ENCODE measurements around the gene ESYT2.

DNA sequence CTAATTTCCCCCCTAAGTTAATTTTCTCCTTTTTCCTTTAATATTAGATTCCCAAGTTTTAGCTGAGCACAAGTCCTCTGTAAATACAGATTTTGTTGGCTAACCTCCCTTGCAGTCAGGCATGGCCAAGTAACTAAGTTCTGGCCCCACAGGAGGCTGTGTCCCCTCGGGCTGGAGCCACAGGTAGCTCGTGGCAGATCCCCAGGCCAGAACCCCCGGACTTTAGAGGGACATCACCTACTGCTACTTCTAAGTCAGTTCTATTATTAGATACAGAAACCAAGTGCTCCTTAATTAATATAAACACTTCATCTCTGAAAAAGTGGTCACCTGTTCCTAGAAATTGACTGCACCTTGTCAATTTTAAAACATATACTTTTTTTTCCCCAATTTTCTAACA, 78.6 kb downstream of the ESYT2 start:
- TF ChIP-seq, protein P1, sequence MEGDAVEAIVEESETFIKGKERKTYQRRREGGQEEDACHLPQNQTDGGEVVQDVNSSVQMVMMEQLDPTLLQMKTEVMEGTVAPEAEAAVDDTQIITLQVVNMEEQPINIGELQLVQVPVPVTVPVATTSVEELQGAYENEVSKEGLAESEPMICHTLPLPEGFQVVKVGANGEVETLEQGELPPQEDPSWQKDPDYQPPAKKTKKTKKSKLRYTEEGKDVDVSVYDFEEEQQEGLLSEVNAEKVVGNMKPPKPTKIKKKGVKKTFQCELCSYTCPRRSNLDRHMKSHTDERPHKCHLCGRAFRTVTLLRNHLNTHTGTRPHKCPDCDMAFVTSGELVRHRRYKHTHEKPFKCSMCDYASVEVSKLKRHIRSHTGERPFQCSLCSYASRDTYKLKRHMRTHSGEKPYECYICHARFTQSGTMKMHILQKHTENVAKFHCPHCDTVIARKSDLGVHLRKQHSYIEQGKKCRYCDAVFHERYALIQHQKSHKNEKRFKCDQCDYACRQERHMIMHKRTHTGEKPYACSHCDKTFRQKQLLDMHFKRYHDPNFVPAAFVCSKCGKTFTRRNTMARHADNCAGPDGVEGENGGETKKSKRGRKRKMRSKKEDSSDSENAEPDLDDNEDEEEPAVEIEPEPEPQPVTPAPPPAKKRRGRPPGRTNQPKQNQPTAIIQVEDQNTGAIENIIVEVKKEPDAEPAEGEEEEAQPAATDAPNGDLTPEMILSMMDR (conservative IDR thresholded peaks at IDR 0.05 in 1 of 2, IDR thresholded peaks at IDR 0.05 in 1 of 2; ENCODE audit: low read depth in 1 of 2, low read length in 2 of 2): no peak
- no peak for TF ChIP-seq EZH2 (IDR thresholded peaks at IDR 0.05; ENCODE audit: low read length, missing control alignments)

Measured in fibroblast of lung (primary cell).